ENCODE measurements around the gene JAKMIP1. TPM values are rescaled to one million over a fixed set of nuclear protein-coding genes. Genes with fewer than 3 reads are reported as not detected.

Gene JAKMIP1
- total RNA-seq, 1 donor from 2014 or later, result 0.64 TPM

GRCh38 chr4:6134612-6135220 lies 65.6 kb downstream of the JAKMIP1 start:
- Histone ChIP-seq H3K4me1 (no peaks in the 10 kb centered on the region), H3K9me3 (no peaks in the 10 kb centered on the region), H3K27me3 (no peaks in the 10 kb centered on the region), H3K27ac (no peak overlapping the region), H3K36me3 (no peaks in the 10 kb centered on the region), H3K4me3 (no peak overlapping the region)
- ATAC-seq, result peak; percentile 42
- TF ChIP-seq CTCF (IDR thresholded peaks at IDR 0.05), result peak; percentile 27
- intact Hi-C loops (cut with DNase I), result no loop called here
- DNase-seq, result no peak

DNA sequence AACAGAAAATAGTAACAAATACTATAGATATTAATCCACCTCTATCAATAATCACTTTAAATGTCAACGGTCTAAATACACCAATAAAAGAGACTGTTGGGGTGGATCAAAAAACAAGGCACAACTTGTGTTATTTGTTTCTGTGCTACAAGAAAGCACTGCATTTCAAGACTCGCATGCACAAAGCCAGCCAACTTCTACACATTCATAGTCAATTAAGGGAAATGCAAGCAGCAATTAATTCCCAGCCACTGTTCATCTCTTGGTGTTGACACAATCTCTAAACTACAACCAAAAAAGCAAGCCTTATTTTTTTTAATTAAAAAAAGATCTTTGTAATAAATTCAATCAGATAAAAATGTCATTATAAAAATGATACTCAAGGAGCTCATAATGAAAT lies 67.6 kb downstream of the JAKMIP1 start:
- Histone ChIP-seq H3K4me3 (no peak overlapping the region), H3K27ac (no peak overlapping the region), H3K27me3 (no peaks in the 10 kb centered on the region), H3K36me3 (no peaks in the 10 kb centered on the region), H3K9me3 (no peaks in the 10 kb centered on the region), H3K4me1 (no peaks in the 10 kb centered on the region)
- no peak for TF ChIP-seq CTCF (IDR thresholded peaks at IDR 0.05)
- intact Hi-C loops (cut with DNase I), result no loop called here
- ATAC-seq (no peak), DNase-seq (no peak)

- no peak for TF ChIP-seq CTCF (IDR thresholded peaks at IDR 0.05)
- no peaks in the 10 kb centered on the region for H3K9me3 ChIP-seq
- no peak for DNase-seq
- H3K27me3 ChIP-seq, result no peaks in the 10 kb centered on the region
- no peak for ATAC-seq
- H3K27ac ChIP-seq, result no peak overlapping the region
- H3K36me3 ChIP-seq, result no peaks in the 10 kb centered on the region
- no peaks in the 10 kb centered on the region for H3K4me1 ChIP-seq
- intact Hi-C loops (cut with DNase I), result no loop called here
- no peak overlapping the region for H3K4me3 ChIP-seq
These were observed 72.0 kb downstream of the JAKMIP1 start for GRCh38 chr4:6128221-6128850.

GRCh38 chr4:6126971-6127745 lies 73.2 kb downstream of the JAKMIP1 start:
- TF ChIP-seq CTCF (IDR thresholded peaks at IDR 0.05), result no peak
- Histone ChIP-seq H3K4me3 (no peak overlapping the region), H3K9me3 (no peaks in the 10 kb centered on the region), H3K27me3 (no peaks in the 10 kb centered on the region), H3K36me3 (no peaks in the 10 kb centered on the region), H3K4me1 (no peaks in the 10 kb centered on the region), H3K27ac (no peak overlapping the region)
- ATAC-seq (no peak), DNase-seq (peak; percentile 41)
- intact Hi-C loops (cut with DNase I), result no loop called here

DNA sequence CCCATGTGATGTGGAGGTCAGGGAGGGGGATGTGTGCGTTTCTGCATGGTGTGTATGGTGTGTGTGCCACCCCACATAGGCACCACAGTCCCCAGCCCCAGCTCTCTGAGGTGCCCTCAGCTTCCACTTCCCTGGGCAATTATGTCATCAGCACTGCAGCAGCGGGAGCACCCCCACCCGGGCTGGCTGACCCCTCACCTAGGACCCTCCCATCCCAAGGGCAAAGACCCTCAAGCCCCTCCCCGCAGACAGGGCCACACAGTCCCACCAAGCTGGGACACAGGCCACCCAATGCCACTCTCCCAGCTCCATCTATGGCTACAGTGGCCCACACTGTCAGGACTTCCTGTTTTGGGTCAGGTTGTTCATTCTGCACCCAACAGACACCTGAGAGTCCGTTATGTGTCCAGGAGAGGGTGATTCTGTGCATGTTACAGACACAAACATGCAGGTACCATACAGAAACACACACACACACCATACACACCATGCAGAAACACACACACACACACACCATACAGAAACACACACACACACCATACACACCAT lies 75.2 kb downstream of the JAKMIP1 start:
- Histone ChIP-seq H3K9me3 (no peaks in the 10 kb centered on the region), H3K36me3 (no peaks in the 10 kb centered on the region), H3K4me1 (no peaks in the 10 kb centered on the region), H3K4me3 (no peak overlapping the region), H3K27me3 (no peaks in the 10 kb centered on the region), H3K27ac (no peak overlapping the region)
- no peak for ATAC-seq
- DNase-seq, result peak; percentile 53
- TF ChIP-seq CTCF (IDR thresholded peaks at IDR 0.05), result no peak
- intact Hi-C loops (cut with DNase I), result no loop called here
